IMR-90 (cell line): ENCODE results near the gene ZNF692. TPM values are rescaled to one million over a fixed set of nuclear protein-coding genes. Genes with fewer than 3 reads are reported as not detected.

Source experiments
- ATAC-seq: fragments of 200-7000 bp; cut with Tn5 transposase; 2 replicates; pipeline ENCODE4 v1.9.1; 2020; ENCODE audit warnings: low read depth, mild to moderate bottlenecking, moderate library complexity
- BruUV-seq: library from RNA; stranded (reverse); fragments of 400-500 nt; replicated peaks from 2 replicates; lab custom pipeline; 2021; lab: Mats Ljungman, UMichigan
- CTCF ChIA-PET: fragments of 300-600 bp; formaldehyde crosslinking; extraction: SDS; loops from one replicate; lab custom pipeline; 2021; ENCODE audit warnings: antibody characterized with exemption; lab: Yijun Ruan, JAX
- POLR2A ChIA-PET: fragments of 300-600 bp; sonication (Branson Sonifier 250); formaldehyde crosslinking; loops from one replicate; lab custom pipeline; 2022; ENCODE audit warnings: antibody characterized with exemption; ENCODE audit not compliant: unreplicated experiment; lab: Charles Lee
- DNase-seq: peaks from one replicate; pipeline ENCODE4 v3.0.0; 2013
- H2AFZ ChIP-seq: replicated peaks from 2 replicates; pipeline ENCODE3; 2013; ENCODE audit warnings: low read length, mild to moderate bottlenecking; ENCODE audit not compliant: poor library complexity
- H2AK5ac ChIP-seq: 2 replicates; pipeline ENCODE4 v1.6.1; 2013; ENCODE audit warnings: low read depth, low read length, inconsistent platforms
- H2AK9ac ChIP-seq: replicated peaks from 2 replicates; pipeline ENCODE3; 2013; ENCODE audit warnings: mild to moderate bottlenecking, low read depth, low read length, moderate library complexity; ENCODE audit not compliant: poor library complexity
- H2BK120ac ChIP-seq: 2 replicates; pipeline ENCODE4 v1.6.1; 2013; ENCODE audit warnings: low read depth, low read length, inconsistent platforms
- H2BK15ac ChIP-seq: 3 replicates; pipeline ENCODE4 v1.6.1; 2013; ENCODE audit warnings: low read depth, low read length, inconsistent platforms
- H2BK20ac ChIP-seq: 2 replicates; pipeline ENCODE4 v1.6.1; 2013; ENCODE audit warnings: low read depth, mild to moderate bottlenecking, inconsistent platforms, low read length, moderate library complexity
- H2BK5ac ChIP-seq: 2 replicates; pipeline ENCODE4 v1.6.1; 2013; ENCODE audit warnings: mild to moderate bottlenecking, low read depth, low read length, inconsistent platforms; ENCODE audit not compliant: poor library complexity, severe bottlenecking
- H3K14ac ChIP-seq: replicated peaks from 2 replicates; pipeline ENCODE4 v1.6.1; 2013; ENCODE audit warnings: low read depth, low read length, inconsistent platforms
- H3K18ac ChIP-seq: 2 replicates; pipeline ENCODE4 v1.6.1; 2013; ENCODE audit warnings: low read depth, low read length, control low read depth
- H3K23ac ChIP-seq: 2 replicates; pipeline ENCODE4 v1.6.1; 2013; ENCODE audit warnings: low read depth, low read length, inconsistent platforms
- H3K27ac ChIP-seq: 2 replicates; pipeline ENCODE4 v1.5.1; 2013; ENCODE audit warnings: mild to moderate bottlenecking, control low read depth, low read length; ENCODE audit not compliant: insufficient read depth
- H3K27me3 ChIP-seq: 2 replicates; pipeline ENCODE4 v1.6.1; 2013; ENCODE audit warnings: low read length; ENCODE audit not compliant: control insufficient read depth, insufficient read depth
- H3K36me3 ChIP-seq: 2 replicates; pipeline ENCODE4 v1.6.1; 2013; ENCODE audit warnings: low read length, mixed read lengths; ENCODE audit not compliant: control insufficient read depth, insufficient read depth
- H3K4ac ChIP-seq: 2 replicates; pipeline ENCODE4 v1.6.1; 2013; ENCODE audit warnings: low read depth, low read length, inconsistent platforms
- H3K4me1 ChIP-seq: 2 replicates; pipeline ENCODE4 v1.6.1; 2013; ENCODE audit warnings: low read length, mixed read lengths; ENCODE audit not compliant: control insufficient read depth, insufficient read depth
- H3K4me2 ChIP-seq: 2 replicates; pipeline ENCODE4 v1.6.1; 2013; ENCODE audit warnings: low read depth, mild to moderate bottlenecking, control low read depth, low read length, moderate library complexity
- H3K4me3 ChIP-seq: 2 replicates; pipeline ENCODE4 v1.5.1; 2013; ENCODE audit warnings: low read depth, mild to moderate bottlenecking, control low read depth, low read length, moderate library complexity; ENCODE audit not compliant: insufficient read depth
- H3K56ac ChIP-seq: 2 replicates; pipeline ENCODE4 v1.6.1; 2013; ENCODE audit warnings: low read length, inconsistent platforms; ENCODE audit not compliant: insufficient read depth; ENCODE audit errors: extremely low read depth
- H3K79me1 ChIP-seq, 2 experiments: 2 replicates each; pipeline ENCODE4 v1.6.1; 2013; ENCODE audit warnings: low read length in 2 of 2, inconsistent platforms in 1 of 2, low read depth in 1 of 2
- H3K9ac ChIP-seq: 2 replicates; pipeline ENCODE4 v1.6.1; 2013; ENCODE audit warnings: low read depth, low read length, control low read depth
- H3K9me1 ChIP-seq: 2 replicates; pipeline ENCODE4 v1.6.1; 2013; ENCODE audit warnings: low read length, inconsistent platforms; ENCODE audit not compliant: insufficient read depth
- H3K9me3 ChIP-seq: 2 replicates; pipeline ENCODE4 v1.6.1; 2013; ENCODE audit warnings: low read length; ENCODE audit not compliant: control insufficient read depth, insufficient read depth
- H4K20me1 ChIP-seq: 2 replicates; pipeline ENCODE4 v1.6.1; 2013; ENCODE audit warnings: low read length, inconsistent platforms; ENCODE audit not compliant: insufficient read depth
- H4K5ac ChIP-seq: 2 replicates; pipeline ENCODE4 v1.6.1; 2013; ENCODE audit warnings: mild to moderate bottlenecking, low read depth, low read length, control low read depth
- H4K8ac ChIP-seq, 2 experiments: 2 replicates each; pipeline ENCODE4 v1.6.1; 2013; ENCODE audit warnings: low read depth in 2 of 2, low read length in 2 of 2, control low read depth in 1 of 2, inconsistent platforms in 1 of 2
- H4K91ac ChIP-seq: 2 replicates; pipeline ENCODE4 v1.6.1; 2013; ENCODE audit warnings: low read depth, low read length, inconsistent platforms; ENCODE audit not compliant: insufficient read depth
- BHLHE40 ChIP-seq: fragments of 150-350 bp; IDR thresholded peaks from 2 replicates; pipeline ENCODE4 v1.6.1; 2016; ENCODE audit warnings: mild to moderate bottlenecking, low read depth, low read length
- CEBPB ChIP-seq: IDR thresholded peaks from 2 replicates; pipeline ENCODE4 v1.6.1; 2012; ENCODE audit warnings: low read depth, low read length, improper control_type of control experiment
- CHD1 ChIP-seq: IDR thresholded peaks from 2 replicates; pipeline ENCODE4 v1.6.1; 2012; ENCODE audit warnings: low read depth, low read length, improper control_type of control experiment
- CTCF ChIP-seq: conservative IDR thresholded peaks from 2 replicates; pipeline ENCODE4 v1.5.1; 2012; ENCODE audit warnings: mild to moderate bottlenecking, low read depth, low read length, improper control_type of control experiment
- ELK1 ChIP-seq: fragments of 150-350 bp; IDR thresholded peaks from 2 replicates; pipeline ENCODE4 v1.6.1; 2016; ENCODE audit warnings: low read depth, mild to moderate bottlenecking, low read length, moderate library complexity, borderline replicate concordance
- MAFK ChIP-seq: IDR thresholded peaks from 2 replicates; pipeline ENCODE4 v1.6.1; 2012; ENCODE audit warnings: low read depth, low read length, improper control_type of control experiment
- MAZ ChIP-seq: IDR thresholded peaks from 2 replicates; pipeline ENCODE4 v1.6.1; 2012; ENCODE audit warnings: low read depth, mild to moderate bottlenecking, low read length, improper control_type of control experiment, moderate library complexity, borderline replicate concordance
- MXI1 ChIP-seq: IDR thresholded peaks from 2 replicates; pipeline ENCODE4 v1.6.1; 2012; ENCODE audit warnings: low read depth, mild to moderate bottlenecking, low read length, moderate library complexity, borderline replicate concordance
- NFE2L2 ChIP-seq: fragments of 150-350 bp; IDR thresholded peaks from 2 replicates; pipeline ENCODE4 v1.6.1; 2016; ENCODE audit warnings: low read depth, mild to moderate bottlenecking, low read length
- POLR2A ChIP-seq: IDR thresholded peaks from 2 replicates; pipeline ENCODE4 v1.6.1; 2012; ENCODE audit warnings: mild to moderate bottlenecking, low read depth, low read length
- RCOR1 ChIP-seq: IDR thresholded peaks from 2 replicates; pipeline ENCODE4 v1.6.1; 2012; ENCODE audit warnings: mild to moderate bottlenecking, low read length, improper control_type of control experiment; ENCODE audit not compliant: insufficient replicate concordance
- RFX5 ChIP-seq: IDR thresholded peaks from 2 replicates; pipeline ENCODE4 v1.8.0; 2012; ENCODE audit warnings: low read depth, mild to moderate bottlenecking, low read length, moderate library complexity
- SMC3 ChIP-seq: fragments of 150-350 bp; IDR thresholded peaks from 2 replicates; pipeline ENCODE4 v1.6.1; 2016; ENCODE audit warnings: low read depth, mild to moderate bottlenecking, antibody characterized with exemption, low read length, moderate library complexity
- USF2 ChIP-seq: fragments of 150-350 bp; IDR thresholded peaks from 2 replicates; pipeline ENCODE4 v1.6.1; 2017; ENCODE audit warnings: mild to moderate bottlenecking, antibody characterized with exemption, low read length, low read depth
- WGBS, 2 experiments: methylation state at CpG; one replicate each; pipeline versions ENCODE4 v1.1.5 to v1.1.7; 2013; ENCODE audit warnings: missing lambda C conversion rate in 2 of 2; ENCODE audit not compliant: insufficient read length in 1 of 2; ENCODE audit errors: extremely low coverage in 2 of 2; 5-methylcytosine and 5-hydroxymethylcytosine counted together
- dilution Hi-C: fragments of 300-500 bp; cut with HindIII; formaldehyde crosslinking; loops from one replicate; pipeline ENCODE4 v1.14.3; 2018; ENCODE audit warnings: low sequenced_read_pairs; ENCODE audit not compliant: unreplicated experiment
- in situ Hi-C: fragments of 300-500 bp; cut with MboI; formaldehyde crosslinking; loops from 3 replicates; pipeline ENCODE4 v1.14.3; 2019; ENCODE audit warnings: low sequenced_read_pairs, inconsistent platforms, mixed read lengths
- intact Hi-C: fragments of 100-400 bp; cut with micrococcal nuclease; formaldehyde crosslinking; loops from 2 replicates; pipeline ENCODE4 v1.10.0; 2022
- polyA plus RNA-seq, 3 experiments: library from polyadenylated mRNA; depleted of rRNA; stranded (reverse); fragments of >200 nt; gene quantifications; 2 replicates each; pipeline ENCODE4 v1.2.3, GENCODE V29; 2012; ENCODE audit warnings: low replicate concordance in 1 of 3
- total RNA-seq: library from RNA; depleted of rRNA; stranded (reverse); fragments of >200 nt; gene quantifications from 2 replicates; pipeline ENCODE4 v1.2.3, GENCODE V29; 2012

The ZNF692 gene
- total and polyA plus RNA-seq, 2 of the 4 experiments (the other 2 are of a cell fraction), result 7.3 to 50.4 TPM

- no peak overlapping the region for H3K14ac ChIP-seq
- H3K27me3 ChIP-seq, result no peaks in the 10 kb centered on the region
- H3K9me3 ChIP-seq, result no peaks in the 10 kb centered on the region
- no peak overlapping the region for H3K18ac ChIP-seq
- no peak overlapping the region for H2AK9ac ChIP-seq
- 91% methylated on average over 7 of the region's 16 CpGs; no CpG with 5 or more reads in 1 of the 2 experiments for WGBS, 2 experiments
- POLR2A ChIA-PET, result interaction anchor here (0.5 kb wide), 1 partner anchor 11 kb away, joined by 5 read pairs; the partner anchor contains the start of gene SH3BP5L
- H3K9ac ChIP-seq, result no peak overlapping the region
- peaks cover 26 to 57% of the 10 kb centered on the region in 2 experiments for H3K79me1 ChIP-seq
- no peak overlapping the region for H3K4ac ChIP-seq
- no peak overlapping the region for H2BK15ac ChIP-seq
- H4K8ac ChIP-seq, result no peak overlapping the region
- no peak overlapping the region for H2BK120ac ChIP-seq
- H3K36me3 ChIP-seq, result peaks cover 56% of the 10 kb centered on the region
- TF ChIP-seq CTCF, result no peak
- TF ChIP-seq RFX5, result no peak
- no peak for TF ChIP-seq RCOR1
- no peak for TF ChIP-seq ELK1
- TF ChIP-seq CEBPB, result no peak
- TF ChIP-seq USF2, result no peak
- TF ChIP-seq BHLHE40, result no peak
- TF ChIP-seq POLR2A, result no peak
- no peak for TF ChIP-seq MXI1
- TF ChIP-seq SMC3, result no peak
- no peak for TF ChIP-seq NFE2L2
- TF ChIP-seq CHD1, result no peak
- no peak for TF ChIP-seq MAFK
- TF ChIP-seq MAZ, result no peak
- intact Hi-C loops, result no loop called here
- no peak overlapping the region for H3K4me2 ChIP-seq
- no peak for ATAC-seq
- DNase-seq, result no peak
- in situ Hi-C loops, result no loop called here
- no peak overlapping the region for H2BK5ac ChIP-seq
- H2AFZ ChIP-seq, result no peak overlapping the region
- CTCF ChIA-PET, result no interaction called here
- no peak overlapping the region for H2AK5ac ChIP-seq
- BruUV-seq, result no TSS peak
- H3K56ac ChIP-seq, result no peak overlapping the region
- no peak overlapping the region for H3K27ac ChIP-seq
- H3K4me3 ChIP-seq, result no peak overlapping the region
- dilution Hi-C loops, result no loop called here
- H3K4me1 ChIP-seq, result peaks cover 3% of the 10 kb centered on the region; the same call in 1 of the 2 replicates
- peaks cover 21% of the 10 kb centered on the region for H4K20me1 ChIP-seq
- H2BK20ac ChIP-seq, result no peak overlapping the region
- peaks cover 22% of the 10 kb centered on the region for H3K9me1 ChIP-seq
- H3K23ac ChIP-seq, result no peak overlapping the region
- H4K91ac ChIP-seq, result no peak overlapping the region
- H4K5ac ChIP-seq, result no peak overlapping the region
These were observed 44.5 kb downstream of the ZNF692 start for GRCh38 chr1:248814351-248814750.
